ENCODE results near the gene FKBP5.
"Not testable (repeated sequence)": the region's sequence is repeated elsewhere in the genome, so short reads cannot be mapped to it uniquely, and the experiment has no call there.

The FKBP5 gene

GRCh38 chr6:35690006-35690405, 1.3 kb upstream of the FKBP5 start:
- DNase-seq, result not testable (repeated sequence)

- DNase-seq, result peak; percentile 58 to 69
Observed at GRCh38 chr6:35687658-35688604, 784 bp downstream of the FKBP5 start.

- no peak for DNase-seq
Observed at GRCh38 chr6:35686873-35687555, 1.7 kb downstream of the FKBP5 start.

DNA sequence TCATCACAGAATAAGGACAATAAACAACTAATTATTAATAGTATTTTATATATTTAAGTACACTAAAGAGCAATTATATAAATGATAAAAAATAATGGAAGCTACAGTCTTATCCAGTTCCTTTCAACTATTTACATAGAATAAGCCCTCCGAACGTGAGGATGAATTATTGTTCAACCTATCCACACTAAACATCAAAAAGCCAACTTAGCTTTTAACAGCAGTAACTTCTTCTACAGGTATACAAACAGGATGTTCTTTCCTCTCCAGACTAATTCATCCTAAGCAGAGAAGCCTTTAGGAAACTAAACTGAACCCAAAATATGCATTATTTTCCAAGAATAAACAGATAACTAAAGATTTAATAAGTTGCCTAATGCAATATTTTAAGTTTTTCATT, 2.3 kb downstream of the FKBP5 start:
- no peak for DNase-seq

- no peak for DNase-seq
Observed at GRCh38 chr6:35683267-35683666, 5.4 kb downstream of the FKBP5 start.

- DNase-seq, result peak; percentile 31 to 47
Observed at GRCh38 chr6:35681298-35681697, 7.4 kb downstream of the FKBP5 start.

GRCh38 chr6:35679399-35679798, 9.3 kb downstream of the FKBP5 start:
- DNase-seq, result no peak

- no peak for DNase-seq
Observed at GRCh38 chr6:35678814-35679213, 9.9 kb downstream of the FKBP5 start.

DNA sequence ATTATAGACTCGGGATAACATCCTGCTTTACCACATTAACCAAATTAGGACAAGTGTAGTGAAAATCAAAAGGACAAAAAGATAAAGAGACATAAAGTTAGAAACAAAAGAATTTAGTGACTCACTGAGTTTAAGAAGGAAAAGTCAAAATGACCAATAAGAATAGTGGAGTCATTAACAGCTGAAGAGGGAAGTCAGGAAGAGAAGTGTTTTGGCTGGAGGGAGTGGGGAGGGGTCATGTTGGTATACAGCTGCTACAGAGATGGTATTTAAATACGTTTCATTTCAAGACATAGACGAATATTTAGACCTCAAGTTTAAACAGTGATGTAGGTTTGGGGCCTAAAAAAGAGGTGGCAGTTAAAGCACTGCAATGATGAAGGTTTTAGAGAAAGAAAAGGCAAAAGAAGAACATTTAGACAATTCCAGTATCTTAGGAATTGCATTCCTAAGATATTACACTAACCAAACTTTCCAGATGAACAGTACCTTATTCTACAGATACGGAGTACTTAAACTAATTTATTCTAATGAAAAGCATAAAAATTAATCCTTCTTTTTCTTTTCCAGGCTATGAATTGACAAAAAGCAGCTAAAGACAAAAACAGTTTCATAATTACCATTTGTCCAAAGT, 10.6 kb downstream of the FKBP5 start:
- DNase-seq, result no peak

DNA sequence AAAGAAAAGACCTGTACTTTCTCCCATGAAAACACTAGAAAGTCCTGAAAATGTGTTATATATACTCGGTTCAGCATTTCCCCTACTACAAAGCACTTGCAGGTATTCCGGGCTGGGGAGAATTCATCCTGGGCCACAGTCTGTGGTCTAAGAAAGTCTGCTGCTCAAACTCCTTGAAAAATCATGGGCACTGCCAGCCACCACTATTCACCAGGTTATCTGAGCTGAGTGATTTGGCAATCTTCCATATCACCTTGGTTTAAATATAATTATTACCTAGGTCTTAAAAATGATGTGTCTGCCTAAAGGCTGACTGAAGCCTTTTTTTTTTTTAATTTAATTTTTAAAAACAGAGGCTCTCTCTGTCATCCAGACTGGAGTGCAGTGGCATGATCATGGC, 11.3 kb downstream of the FKBP5 start:
- no peak for DNase-seq

DNA sequence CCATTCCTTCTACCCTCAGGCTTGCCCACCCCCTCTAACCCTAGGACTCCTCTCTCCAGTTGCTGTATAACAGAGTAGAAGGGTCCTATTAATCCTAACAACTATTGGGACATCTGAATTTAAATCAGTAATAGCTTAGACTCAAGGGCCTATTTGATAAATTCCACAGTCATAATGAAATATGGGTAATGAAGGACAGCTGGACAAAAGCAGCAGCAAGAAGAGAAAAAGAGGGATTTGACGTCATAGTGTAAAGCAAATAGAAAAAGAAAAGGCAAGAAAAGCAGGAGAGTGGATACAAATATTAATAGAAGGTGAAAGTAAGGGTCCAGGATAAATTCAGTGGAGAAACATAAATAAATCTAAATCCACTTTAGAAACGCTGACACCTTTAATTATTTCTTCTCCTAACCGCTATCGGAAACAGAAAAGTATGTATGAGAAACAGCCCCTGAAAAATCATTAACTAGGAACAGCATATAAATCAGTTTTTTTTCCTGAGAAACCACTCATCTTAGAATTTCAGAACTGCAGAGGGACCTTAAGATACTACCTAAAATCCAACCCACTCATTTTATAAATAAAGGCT, 12.8 kb downstream of the FKBP5 start:
- no peak for DNase-seq

GRCh38 chr6:35674594-35674993, 14.1 kb downstream of the FKBP5 start:
- no peak for DNase-seq

DNA sequence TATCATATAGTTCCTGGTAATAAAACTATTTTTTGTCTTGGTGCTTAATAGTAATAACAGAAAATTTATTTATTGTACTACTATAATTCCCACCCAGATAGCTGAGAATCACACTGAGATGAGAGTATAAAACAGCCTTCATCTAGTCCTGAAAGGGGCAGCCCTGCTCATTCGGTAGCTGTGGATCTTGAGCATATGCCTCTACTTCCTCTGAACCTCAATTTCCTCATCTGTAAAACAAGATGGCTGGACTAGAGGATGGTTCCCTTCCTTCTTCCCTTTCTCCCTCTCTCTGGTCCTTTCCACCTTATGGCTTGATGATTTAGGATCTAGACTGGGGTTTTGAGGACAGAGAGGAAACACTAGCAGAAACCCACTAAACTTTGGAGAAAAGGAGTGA, 15.0 kb downstream of the FKBP5 start:
- DNase-seq, result no peak

- DNase-seq, result not testable (repeated sequence)
Observed at GRCh38 chr6:35673284-35673666, 15.4 kb downstream of the FKBP5 start.

- not testable (repeated sequence) for DNase-seq
Observed at GRCh38 chr6:35670453-35670852, 18.3 kb downstream of the FKBP5 start.

DNA sequence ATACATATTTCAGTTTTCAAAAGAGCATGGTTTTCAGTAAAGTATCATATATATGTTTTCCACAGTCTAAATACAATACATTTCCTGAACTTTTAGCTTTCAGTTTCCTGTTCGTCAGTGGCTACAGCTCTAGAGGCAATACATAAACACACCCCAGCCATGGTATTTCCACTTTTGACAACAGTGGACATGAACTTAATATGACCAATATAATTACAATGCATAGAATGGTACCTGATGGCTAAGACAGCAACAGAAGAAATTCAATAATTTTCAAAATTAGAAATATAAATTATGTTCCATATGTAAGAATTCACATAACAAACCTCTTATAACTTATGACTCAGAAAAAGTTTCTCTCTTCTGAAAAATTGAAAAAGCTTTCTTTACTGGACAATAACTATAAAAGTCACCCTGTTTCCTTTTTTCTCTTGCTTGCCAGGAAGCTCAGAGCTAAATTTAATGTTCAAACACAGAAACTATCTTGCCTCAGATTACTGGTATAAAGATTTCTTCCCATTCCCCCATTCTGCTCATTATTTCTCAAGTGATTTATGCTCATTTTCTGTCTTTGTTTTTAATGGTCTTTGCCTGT, 19.2 kb downstream of the FKBP5 start:
- DNase-seq, result no peak

- DNase-seq, result no peak
Observed at GRCh38 chr6:35668744-35669450, 19.8 kb downstream of the FKBP5 start.

DNA sequence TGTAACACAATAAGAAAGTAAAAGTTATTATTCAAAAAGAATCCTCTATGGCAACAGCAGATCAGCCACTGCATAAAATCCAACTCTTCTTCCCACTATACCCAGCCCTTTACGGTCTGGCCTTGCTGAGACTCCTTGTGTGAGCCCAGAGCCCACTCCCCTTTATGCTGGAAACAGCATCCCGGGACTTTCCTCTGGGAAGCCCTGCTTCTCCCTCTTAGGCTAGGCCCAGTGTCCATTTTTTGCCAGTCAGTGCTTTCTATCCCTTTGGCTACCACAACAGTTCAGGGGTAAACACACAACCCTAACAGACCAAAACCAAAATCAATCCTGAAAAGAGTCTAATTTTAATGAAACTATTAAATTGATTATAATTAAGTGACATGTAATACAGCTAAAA, 20.6 kb downstream of the FKBP5 start:
- DNase-seq, result no peak

GRCh38 chr6:35665573-35665972, 23.1 kb downstream of the FKBP5 start:
- no peak for DNase-seq

DNA sequence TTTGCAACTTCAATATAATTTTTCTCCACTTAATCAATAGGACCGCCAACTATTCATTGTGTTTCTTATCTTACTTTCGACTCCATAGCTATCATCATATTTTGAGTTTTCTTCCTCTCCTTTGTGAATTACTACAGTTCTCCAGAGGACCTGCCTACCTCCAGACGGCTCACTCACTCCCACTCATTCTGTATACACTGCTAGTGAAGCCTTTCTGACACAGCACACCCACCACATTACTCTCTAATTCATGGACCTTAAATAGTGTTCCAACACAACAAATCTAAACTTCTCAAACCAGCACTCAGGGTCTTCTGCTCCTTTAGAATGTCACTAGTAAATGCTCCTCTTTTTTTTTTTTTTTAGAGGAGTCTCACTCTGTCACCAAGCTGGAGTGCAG, 23.8 kb downstream of the FKBP5 start:
- no peak for DNase-seq

DNA sequence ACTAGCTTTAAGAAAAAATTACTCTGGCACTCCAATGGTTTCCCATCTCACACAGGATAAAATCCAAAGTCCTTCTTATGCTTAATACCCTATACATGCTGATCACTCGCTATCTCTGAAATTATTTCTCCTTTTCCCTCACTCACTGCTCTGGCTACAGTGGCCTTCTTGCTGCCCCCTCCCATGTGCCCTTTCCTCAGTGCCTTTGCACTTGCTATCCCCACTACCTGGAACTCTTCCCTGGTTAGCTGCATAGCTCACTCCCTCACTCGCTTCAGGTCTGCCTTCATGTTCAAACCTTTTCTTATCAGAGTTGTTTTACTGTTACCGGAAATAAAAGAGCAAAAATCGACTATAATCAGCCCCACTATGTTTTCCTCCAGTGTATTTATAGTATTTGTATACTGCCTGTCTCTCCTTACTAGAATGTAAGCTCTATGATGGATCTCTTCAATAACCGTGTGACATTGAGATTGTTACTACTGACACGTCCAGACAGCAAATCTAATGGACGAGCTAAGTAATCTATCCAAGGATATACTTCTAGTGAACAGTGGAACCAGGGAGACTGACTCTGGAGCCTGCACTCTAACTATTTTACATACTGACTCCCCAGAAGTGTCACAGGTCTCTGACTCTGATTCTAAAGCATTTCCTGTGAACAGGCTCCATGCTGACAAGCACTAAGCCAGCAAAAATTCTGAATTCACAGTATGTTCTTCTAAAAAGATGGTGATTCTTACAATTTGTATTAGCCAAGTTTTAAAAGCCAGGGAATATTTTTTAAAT, 25.1 kb downstream of the FKBP5 start:
- DNase-seq, result no peak
